Testis (tissue), 3 donors: ENCODE results near the gene MED26. TPM values are rescaled to one million over a fixed set of nuclear protein-coding genes. Genes with fewer than 3 reads are reported as not detected.

Source experiments
- DNase-seq: peaks from one replicate; pipeline ENCODE4 v3.0.0-alpha.2; 2019
- H3K27ac ChIP-seq, 2 donors: fragments of 200-600 bp; sonication (generic); one replicate each; pipeline ENCODE4 v1.5.1; 2019
- H3K27me3 ChIP-seq: fragments of 200-600 bp; sonication (generic); one replicate; pipeline ENCODE4 v1.5.1; 2019
- H3K36me3 ChIP-seq: fragments of 200-600 bp; sonication (generic); one replicate; pipeline ENCODE4 v1.5.1; 2017; ENCODE audit warnings: low read depth; ENCODE audit errors: missing control alignments
- H3K4me1 ChIP-seq: fragments of 200-600 bp; sonication (generic); one replicate; pipeline ENCODE4 v1.5.1; 2019
- H3K4me3 ChIP-seq, 2 donors: fragments of 200-600 bp; sonication (generic); one replicate each; pipeline ENCODE4 v1.5.1; 2017 to 2019
- H3K9me3 ChIP-seq: fragments of 200-600 bp; sonication (generic); one replicate; pipeline ENCODE4 v1.5.1; 2017
- POLR2A ChIP-seq: fragments of 450-650 bp; IDR thresholded peaks from one replicate; pipeline ENCODE4 v1.6.1; 2017; ENCODE audit warnings: antibody characterized with exemption, mild to moderate bottlenecking, moderate library complexity
- WGBS, 2 donors: methylation state at CpG; one replicate each; pipeline ENCODE4 v1.1.5; 2018; 5-methylcytosine and 5-hydroxymethylcytosine counted together
- intact Hi-C: fragments of 100-400 bp; cut with DNase I; formaldehyde crosslinking; loops from one replicate; pipeline ENCODE4 v1.15.1; 2023; ENCODE audit warnings: low total_unique reads
- polyA plus RNA-seq: library from polyadenylated mRNA; stranded (reverse); fragments of 350-450 nt; fragmentation: Illumina TruSeq; extraction: RNeasy Lipid Tissue Mini Kit (QIAGEN cat#74804); gene quantifications from one replicate; pipeline ENCODE4 v1.2.3, GENCODE V29; 2014; ENCODE audit warnings: low read depth, low replicate concordance; ENCODE audit not compliant: insufficient read depth
- total RNA-seq, 2 donors: library from RNA; depleted of rRNA; stranded (reverse); fragments of >200 nt; gene quantifications; one replicate each; pipeline ENCODE4 v1.2.3, GENCODE V29; 2016
- TF ChIP-seq, protein P1 (sequence below), 3 experiments: fragments of 450-650 bp in 2 of 3; fragments of 200-600 bp in 1 of 3; sonication (generic) in 1 of 3; IDR thresholded peaks; one replicate each; pipeline ENCODE4 v1.5.1; 2016 to 2019; ENCODE audit warnings: antibody characterized with exemption in 3 of 3, mild to moderate bottlenecking in 2 of 3, moderate library complexity in 1 of 3

Gene MED26
- total and polyA plus RNA-seq, 3 donors from 2014 or later: 66.1 to 80.8 (median 66.5) TPM

DNA sequence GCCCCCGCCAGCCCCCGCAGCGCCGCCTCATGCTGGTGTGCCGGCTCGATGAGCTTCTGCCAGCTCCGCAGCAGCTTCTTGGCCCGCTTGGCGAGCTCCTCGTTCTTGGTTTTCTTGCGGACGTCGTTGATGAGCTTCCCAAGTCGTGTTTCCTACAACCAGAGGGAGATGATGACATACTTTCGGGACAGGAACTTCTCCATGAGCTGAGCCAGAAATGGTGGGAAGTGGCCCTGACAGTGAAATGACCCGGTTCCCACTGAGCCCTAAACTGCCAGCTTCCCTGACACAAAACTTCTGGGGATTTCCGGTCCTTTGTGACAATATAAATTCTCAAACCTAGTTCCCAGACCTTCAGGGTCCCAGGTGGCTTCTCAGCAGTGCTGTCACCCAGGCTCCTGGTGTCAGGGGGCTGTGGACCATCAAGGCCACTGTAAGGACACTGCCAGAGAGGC, 50.4 kb downstream of the MED26 start:
- 76% methylated on average over 17 of the region's 17 CpGs; no CpG with 5 or more reads in 1 of the 2 donors for WGBS, 2 donors
- no peak for DNase-seq
- Histone ChIP-seq H3K27ac (no peak overlapping the region), H3K9me3 (no peaks in the 10 kb centered on the region), H3K27me3 (no peaks in the 10 kb centered on the region), H3K4me1 (peaks cover 37% of the 10 kb centered on the region), H3K36me3 (no peaks in the 10 kb centered on the region), H3K4me3 (no peak overlapping the region)
- TF ChIP-seq, protein P1, sequence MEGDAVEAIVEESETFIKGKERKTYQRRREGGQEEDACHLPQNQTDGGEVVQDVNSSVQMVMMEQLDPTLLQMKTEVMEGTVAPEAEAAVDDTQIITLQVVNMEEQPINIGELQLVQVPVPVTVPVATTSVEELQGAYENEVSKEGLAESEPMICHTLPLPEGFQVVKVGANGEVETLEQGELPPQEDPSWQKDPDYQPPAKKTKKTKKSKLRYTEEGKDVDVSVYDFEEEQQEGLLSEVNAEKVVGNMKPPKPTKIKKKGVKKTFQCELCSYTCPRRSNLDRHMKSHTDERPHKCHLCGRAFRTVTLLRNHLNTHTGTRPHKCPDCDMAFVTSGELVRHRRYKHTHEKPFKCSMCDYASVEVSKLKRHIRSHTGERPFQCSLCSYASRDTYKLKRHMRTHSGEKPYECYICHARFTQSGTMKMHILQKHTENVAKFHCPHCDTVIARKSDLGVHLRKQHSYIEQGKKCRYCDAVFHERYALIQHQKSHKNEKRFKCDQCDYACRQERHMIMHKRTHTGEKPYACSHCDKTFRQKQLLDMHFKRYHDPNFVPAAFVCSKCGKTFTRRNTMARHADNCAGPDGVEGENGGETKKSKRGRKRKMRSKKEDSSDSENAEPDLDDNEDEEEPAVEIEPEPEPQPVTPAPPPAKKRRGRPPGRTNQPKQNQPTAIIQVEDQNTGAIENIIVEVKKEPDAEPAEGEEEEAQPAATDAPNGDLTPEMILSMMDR (IDR thresholded peaks at IDR 0.05): no peak
- no peak for TF ChIP-seq POLR2A
- intact Hi-C loops: no loop called here

DNA sequence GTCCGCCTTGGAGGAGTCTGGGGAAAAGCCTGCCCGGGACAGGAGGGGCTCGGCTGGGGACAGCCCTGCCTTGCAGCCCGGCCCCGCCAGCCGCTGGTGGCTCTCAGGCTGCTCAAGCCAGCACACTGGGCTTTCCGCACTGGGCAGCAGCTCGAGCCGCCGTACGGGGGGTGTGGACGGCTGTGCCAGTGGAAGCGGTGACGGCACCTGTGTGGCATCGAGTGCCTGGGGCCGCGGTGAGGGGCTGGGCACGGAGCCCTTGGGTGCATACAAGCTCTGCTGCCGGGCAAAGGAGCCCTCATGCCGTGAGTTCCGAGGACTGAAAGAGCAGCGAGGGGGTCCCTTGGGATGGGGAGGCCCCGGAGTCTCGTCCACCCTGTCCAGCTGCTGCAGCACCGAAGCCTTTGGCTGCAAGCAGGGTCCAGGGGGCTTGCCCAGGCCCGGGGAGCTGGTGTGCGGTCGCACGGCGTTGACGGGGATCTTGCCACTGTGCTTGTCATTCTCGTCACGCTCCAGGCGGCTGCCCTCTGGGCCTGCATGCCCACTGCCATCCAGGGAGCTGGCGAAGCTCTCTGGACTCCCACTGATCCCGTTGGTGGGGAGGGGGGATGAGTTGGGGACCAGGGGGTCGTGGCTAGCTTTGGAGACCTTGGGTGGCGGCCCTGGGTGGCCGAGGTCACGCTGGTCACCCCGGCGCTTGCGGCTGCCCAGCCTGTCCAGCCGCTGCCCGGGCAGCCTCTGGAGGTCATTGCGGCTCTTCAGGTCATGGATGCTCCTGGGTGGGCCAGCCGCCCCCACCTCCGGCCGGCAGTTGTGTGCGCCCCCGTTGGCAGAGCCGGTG, 51.1 kb downstream of the MED26 start:
- Histone ChIP-seq H3K27me3 (no peaks in the 10 kb centered on the region), H3K36me3 (no peaks in the 10 kb centered on the region), H3K27ac (no peak overlapping the region), H3K4me1 (peaks cover 31% of the 10 kb centered on the region), H3K4me3 (no peak overlapping the region), H3K9me3 (no peaks in the 10 kb centered on the region)
- WGBS, 2 donors: 78 to 88% methylated on average over 8 to 50 of the region's 52 CpGs
- no peak for TF ChIP-seq POLR2A
- TF ChIP-seq, protein P1 (IDR thresholded peaks at IDR 0.05): no peak
- DNase-seq: no peak
- intact Hi-C loops: no loop called here

- 73 to 82% methylated on average over 29 to 45 of the region's 48 CpGs for WGBS, 2 donors
- TF ChIP-seq POLR2A: no peak
- TF ChIP-seq, protein P1 (IDR thresholded peaks at IDR 0.05): no peak
- intact Hi-C loops: no loop called here
- no peaks in the 10 kb centered on the region for H3K9me3 ChIP-seq
- DNase-seq: no peak
- H3K36me3 ChIP-seq: no peaks in the 10 kb centered on the region
- H3K27ac ChIP-seq: no peak overlapping the region
- H3K4me3 ChIP-seq: no peak overlapping the region
- no peaks in the 10 kb centered on the region for H3K27me3 ChIP-seq
- peaks cover 27% of the 10 kb centered on the region for H3K4me1 ChIP-seq
These were observed 51.9 kb downstream of the MED26 start for GRCh38 chr19:16575861-16576689.

DNA sequence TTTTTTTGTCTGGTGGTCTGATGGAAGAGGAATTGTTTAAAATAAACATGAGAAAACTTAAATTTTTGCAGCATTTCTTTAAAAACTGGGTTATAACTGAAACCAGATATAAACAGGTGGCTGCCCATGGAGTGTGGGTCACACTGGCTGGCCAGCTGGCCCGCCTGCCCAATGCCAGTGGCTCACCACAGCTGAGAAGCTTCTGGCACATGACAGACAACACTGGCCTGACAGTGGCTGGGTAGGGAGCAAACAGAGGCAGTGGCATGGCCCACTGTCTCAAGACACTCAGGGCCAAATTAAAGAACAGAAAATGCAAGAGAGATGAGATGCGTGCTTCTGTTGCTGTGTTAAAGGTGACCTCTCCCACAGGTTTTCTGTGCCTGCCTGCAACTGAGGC, 52.7 kb downstream of the MED26 start:
- no peak for DNase-seq
- Histone ChIP-seq H3K36me3 (no peaks in the 10 kb centered on the region), H3K27ac (no peak overlapping the region), H3K27me3 (no peaks in the 10 kb centered on the region), H3K4me3 (no peak overlapping the region), H3K9me3 (no peaks in the 10 kb centered on the region), H3K4me1 (peaks cover 21% of the 10 kb centered on the region)
- TF ChIP-seq, protein P1 (IDR thresholded peaks at IDR 0.05): no peak
- TF ChIP-seq POLR2A: no peak
- 81 to 90% methylated on average over 2 of the region's 2 CpGs for WGBS, 2 donors
- intact Hi-C loops: no loop called here
